ENCODE data around the gene DUOXA1.
"Not testable (repeated sequence)": the region's sequence is repeated elsewhere in the genome, so short reads cannot be mapped to it uniquely, and the experiment has no call there.

DUOXA1 gene

DNA sequence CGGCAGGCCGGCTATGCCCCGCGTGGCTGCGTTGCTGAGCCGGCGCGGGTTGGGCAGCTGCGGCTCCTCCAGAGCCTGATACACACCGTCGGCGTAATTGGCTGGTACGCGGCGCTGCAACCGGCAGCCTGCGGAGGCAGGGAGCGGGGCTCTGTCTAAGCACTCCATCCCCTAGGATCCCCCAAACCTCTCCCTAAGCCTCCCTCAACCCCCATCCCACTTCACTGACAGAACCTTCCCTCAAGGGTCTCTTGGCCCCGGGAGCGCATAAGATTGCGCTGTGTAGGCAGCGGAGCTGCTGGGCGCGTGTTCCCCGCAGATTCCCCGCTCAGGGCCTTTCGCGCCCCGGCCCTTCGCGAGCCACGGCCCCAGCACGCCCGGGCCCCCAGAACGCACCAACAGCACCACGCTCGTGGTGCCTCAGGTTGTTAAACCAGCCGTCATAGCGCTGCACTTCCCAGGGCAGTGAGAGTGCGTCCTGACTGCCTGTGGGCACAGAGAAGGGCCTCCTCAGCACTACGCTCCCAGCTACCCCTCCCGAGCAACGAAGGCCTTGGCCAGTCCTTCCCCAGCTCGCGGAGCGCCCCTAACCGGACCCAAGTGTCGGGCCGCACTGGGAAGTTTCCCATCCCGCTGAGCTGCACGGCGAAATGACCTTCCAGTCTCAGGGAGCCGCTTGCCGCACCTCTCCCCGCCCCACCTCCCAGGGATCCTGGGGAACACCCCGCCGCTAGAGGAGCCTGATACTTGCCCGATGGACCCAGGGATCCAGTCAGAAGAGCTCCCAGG is 16.9 kb downstream of the DUOXA1 start:
- no peak for DNase-seq (ENCODE audit: low spot score)

- no peak for DNase-seq (ENCODE audit: low spot score)
Measured at GRCh38 chr15:45112143-45112590, 17.5 kb downstream of the DUOXA1 start.

DNA sequence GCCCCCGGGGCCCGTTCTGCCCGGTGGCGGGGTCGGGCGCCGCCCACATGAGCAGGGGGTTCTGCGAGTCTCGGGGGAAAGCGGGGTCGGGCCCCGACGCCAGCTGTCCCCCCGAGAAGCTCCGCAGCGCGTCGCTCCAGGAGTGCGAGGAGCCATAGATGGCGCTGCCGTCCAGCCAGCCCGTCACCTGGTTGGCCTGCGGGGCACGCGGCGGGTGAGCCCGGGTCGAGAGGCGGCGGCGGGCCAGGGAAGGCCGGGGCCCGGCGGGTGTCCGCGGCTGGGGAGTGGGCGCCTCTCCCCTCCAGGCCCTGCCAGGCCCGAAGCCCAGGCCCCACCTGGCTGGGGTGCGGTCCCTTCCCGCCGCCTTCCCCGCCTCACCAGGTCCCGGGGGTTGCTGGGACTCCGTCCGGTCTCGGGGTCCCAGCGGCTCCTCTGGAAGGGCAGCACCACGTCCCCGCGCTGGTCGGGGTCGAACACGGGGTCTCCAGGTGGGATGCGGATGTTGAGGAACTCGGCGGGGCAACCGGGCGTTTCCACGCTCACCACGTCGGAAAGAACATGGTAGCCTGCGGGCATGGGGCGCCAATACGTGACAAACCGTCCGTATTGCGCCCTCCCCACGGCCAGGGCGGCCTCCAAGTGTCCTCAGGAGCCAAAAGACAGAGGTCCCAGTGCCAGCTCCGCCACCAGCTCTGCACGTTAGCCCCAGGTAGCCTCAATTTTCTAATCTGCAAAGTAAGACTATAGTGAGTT is 18.1 kb downstream of the DUOXA1 start:
- no peak for DNase-seq (ENCODE audit: low spot score)

- DNase-seq (ENCODE audit: low spot score): no peak
Measured at GRCh38 chr15:45110256-45110820, 19.3 kb downstream of the DUOXA1 start.

DNA sequence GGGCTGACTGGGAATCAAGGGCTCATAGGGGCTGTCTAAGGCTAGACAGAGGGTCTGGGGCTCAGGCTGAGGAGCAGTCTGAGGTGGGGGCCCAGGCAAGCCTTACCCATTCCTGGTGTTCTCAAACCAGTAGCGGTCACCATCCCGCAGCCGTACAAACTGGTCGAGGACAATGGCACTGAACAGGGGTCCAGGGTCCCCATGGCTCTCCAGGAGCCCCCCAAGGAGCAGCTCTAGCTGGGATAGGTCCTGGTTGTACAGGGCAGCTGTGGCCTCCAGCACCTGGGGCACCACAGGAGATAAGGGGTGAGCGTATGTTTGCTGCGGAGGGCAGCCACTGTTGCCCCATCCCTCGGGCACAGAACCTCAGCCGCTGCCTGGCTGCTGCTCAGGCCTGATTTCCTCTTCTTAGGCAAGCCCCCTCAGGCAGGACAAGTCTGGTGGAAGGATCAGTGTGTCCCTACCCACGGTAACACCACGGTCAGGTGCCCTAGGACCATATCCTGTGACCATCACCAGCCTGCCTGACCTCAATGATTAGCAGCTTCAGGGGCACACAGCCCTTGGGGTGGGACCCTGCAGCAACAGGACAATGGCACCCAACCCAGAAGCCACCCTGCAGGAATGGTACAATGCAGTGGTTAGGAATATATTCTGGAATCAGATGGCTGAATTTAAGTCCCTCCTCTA is 21.6 kb downstream of the DUOXA1 start:
- DNase-seq (ENCODE audit: low spot score): no peak

- no peak for DNase-seq (ENCODE audit: low spot score)
Measured at GRCh38 chr15:45106002-45106790, 23.5 kb downstream of the DUOXA1 start.

DNA sequence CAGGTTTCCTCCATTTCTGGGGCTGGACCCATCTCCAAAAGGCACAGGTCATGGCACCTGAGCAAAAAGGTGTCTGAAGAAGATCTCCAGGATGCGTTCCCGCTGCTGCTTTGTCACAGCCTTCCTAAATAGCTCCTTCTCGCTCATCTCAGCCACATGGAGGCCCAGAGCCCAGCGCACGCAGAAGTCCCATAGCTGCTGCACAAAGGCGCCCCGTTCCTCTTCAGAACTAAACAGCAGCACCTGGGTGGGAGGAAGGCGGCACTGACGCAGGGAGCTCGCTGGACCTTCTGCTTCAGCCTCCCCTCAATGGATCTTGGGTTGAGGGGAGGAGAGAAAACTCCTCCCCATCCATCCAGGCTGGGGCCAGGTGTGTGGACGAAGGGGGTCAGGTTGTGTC is 24.1 kb downstream of the DUOXA1 start:
- no peak for DNase-seq (ENCODE audit: low spot score)

- DNase-seq (ENCODE audit: low spot score): not testable (repeated sequence)
Measured at GRCh38 chr15:45104170-45104569, 25.5 kb downstream of the DUOXA1 start.

GRCh38 chr15:45102226-45102625 is 27.5 kb downstream of the DUOXA1 start:
- no peak for DNase-seq (ENCODE audit: low spot score)

GRCh38 chr15:45101749-45102148 is 27.9 kb downstream of the DUOXA1 start:
- DNase-seq (ENCODE audit: low spot score): no peak

DNA sequence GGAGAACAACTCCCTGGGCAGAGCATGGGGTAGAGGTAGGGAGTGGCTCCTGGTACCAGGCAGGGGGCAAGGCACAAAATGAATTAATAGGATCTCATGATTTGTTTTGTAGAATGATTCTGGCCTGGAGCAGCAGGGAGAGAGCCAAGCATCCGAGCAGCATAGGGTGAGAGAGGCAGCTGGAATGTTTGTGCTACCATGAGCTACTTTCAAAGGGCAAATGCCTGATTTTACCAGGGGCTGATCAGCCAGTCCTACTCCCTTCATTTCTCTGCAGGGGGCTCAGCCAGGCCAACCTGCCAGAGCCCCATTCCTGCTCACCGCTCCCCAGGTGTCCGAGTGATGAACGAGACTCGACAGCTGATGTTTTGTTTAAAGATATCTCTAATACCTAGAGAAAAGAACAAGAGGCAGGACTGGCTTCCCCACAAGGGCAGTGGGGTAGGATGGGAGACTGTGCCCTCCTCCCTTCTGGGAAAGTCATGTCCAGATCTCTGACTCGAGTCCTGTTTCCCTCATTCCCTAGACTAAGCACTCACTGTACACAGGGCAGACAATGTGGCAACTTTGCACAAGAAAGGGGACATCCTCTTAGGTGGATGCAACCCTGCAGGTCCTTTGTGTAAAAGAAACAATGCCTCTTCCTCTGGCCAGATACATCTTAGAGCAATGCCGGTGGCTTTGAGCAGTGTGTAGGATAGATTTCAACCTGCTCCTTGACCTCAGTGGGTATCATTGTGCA is 28.6 kb downstream of the DUOXA1 start:
- DNase-seq (ENCODE audit: low spot score): no peak

GRCh38 chr15:45099549-45100165 is 30.0 kb downstream of the DUOXA1 start:
- no peak for DNase-seq (ENCODE audit: low spot score)

DNA sequence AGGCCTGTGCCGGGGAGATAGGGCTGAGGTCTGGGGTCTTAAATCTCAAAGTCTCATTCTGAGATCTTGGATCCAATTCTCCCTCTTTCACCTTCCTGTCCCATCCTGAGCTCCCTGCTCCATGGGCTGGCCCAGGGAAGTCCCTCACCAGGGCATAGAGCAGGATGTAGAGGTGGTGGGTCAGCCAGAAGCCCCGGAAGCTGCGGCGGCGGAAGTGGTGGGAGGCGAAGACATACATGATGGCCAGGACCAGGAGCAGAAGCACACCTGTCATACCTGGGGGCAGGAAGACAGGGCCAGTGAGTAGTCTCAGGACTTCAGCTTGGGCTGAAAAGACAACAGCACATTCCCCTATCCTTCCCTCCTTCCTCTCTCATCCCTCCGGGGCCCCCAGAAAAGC is 32.2 kb downstream of the DUOXA1 start:
- no peak for DNase-seq (ENCODE audit: low spot score)

DNA sequence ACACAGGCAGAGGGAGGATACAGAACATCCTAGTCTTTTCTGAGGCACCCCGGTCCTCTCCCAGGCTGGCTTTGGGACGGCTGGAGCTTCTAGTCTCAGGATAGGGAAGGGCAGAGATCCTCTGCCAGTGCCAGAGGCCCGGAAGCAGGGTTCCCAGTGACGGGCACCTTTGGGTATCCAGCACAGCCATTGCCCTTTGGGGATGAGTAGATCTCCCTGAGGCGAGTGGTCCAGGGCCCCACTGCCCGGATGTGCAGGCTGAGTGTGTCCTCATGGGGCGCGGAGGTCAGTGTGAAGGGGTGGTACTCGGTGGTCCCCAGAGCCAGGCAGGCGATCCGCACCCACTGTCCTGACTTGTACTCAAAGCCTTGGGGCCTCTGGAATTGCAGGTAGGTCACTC is 34.0 kb downstream of the DUOXA1 start:
- no peak for DNase-seq (ENCODE audit: low spot score)

- no peak for DNase-seq (ENCODE audit: low spot score)
Measured at GRCh38 chr15:45094358-45094730, 35.3 kb downstream of the DUOXA1 start.

DNA sequence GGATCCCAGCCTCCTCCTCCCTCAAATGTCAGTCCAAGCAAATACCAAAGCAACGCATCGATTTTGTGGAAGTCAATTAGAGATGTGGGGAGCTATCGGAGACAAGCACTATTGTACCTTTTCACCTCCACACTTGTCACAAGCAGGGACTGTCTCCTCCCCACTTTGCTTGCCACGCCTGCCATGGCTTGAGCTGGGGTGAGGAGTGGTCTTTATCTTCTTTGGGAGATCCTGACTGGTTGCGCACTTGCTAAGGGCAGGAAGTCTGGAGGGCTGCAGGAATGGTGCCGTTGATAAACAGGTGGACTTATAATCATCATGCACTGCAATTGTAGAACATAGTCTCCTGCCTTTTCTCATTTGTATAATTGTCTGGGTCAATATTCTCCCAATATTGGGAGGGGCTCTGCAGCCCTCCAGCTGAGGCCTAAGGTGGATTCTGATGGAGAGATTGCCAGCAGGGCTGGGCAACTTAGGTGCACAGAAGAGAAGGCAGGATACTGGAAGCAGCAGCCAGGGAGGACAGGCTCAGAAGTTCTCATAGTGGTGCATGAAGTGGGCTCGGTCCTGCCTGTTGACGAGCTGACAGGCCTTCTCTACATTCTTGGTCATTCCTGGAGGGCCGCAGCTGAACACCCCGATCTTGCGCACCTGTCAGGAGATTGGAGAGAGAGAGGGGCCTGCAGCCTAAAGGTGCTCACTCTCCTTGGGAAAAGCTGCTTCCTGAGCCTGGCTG is 35.9 kb downstream of the DUOXA1 start:
- DNase-seq (ENCODE audit: low spot score): no peak

GRCh38 chr15:45093013-45093412 is 36.7 kb downstream of the DUOXA1 start:
- no peak for DNase-seq (ENCODE audit: low spot score)

DNA sequence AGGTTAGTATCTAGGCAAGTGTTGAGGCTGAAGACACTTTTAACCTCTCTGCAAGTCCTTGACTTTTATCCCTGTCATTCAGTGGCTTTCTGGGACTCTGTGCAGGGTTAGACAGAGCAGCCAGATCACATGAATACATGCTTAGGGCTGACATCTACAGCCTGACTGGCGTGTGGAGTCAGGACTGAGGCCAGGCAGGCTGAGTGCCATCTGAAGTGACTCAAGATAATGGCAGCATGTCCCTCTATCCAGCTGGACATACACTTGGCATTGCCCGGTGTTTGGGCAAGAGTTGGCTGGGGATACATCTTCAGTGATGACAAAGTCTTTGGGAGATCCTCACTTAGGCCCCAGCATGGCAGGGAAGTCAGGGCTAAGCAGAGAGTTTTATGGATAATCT is 38.1 kb downstream of the DUOXA1 start:
- DNase-seq (ENCODE audit: low spot score): no peak

- DNase-seq (ENCODE audit: low spot score): no peak
Measured at GRCh38 chr15:45091161-45091560, 38.5 kb downstream of the DUOXA1 start.
